Middle frontal gyrus (tissue), 1 donor: ENCODE measurements around the gene ZNF407.

Source experiments
- DNase-seq: peaks from one replicate; pipeline ENCODE4 v3.0.0-alpha.2; 2015; ENCODE audit warnings: low spot score; ENCODE audit errors: extremely low spot score

The ZNF407 gene

GRCh38 chr18:74625157-74625556, 27.5 kb downstream of the ZNF407 start:
- no peak for DNase-seq

DNA sequence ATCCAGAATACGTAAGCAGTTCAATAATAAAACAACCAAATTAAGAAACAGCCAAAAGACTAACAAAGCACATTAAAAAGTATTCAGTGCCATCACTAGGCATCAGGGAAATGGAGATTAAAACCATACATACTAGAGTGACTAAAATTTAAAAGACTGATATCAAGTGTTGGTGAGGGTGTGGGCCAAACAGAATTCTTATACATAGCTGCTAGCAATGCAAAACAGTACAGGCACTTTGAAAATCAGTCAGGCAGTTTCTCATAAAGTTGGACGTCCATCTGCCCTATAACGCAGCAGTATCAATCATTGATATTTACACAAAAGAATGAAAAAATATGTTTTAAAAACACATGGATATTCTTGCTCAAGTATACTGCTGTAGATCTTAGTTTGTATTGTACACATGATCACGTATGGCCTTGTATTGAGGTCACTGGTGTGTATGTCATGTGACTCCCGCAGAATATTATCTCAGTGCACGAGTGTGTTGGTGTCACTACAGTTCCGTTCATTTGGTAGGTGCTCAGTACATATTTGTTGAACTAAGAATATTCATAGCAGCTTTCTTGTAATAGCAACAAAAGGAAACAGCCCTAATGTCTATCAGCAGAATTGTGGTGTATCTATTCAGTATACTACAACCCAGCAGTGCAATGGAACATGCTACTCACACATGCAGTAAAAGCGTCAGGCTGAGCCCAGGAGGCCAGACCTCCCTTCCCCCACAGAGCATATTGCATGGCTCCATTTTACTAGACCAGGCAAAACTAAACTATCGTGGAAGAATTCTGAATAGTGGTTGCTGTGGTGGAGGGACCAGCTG, 28.6 kb downstream of the ZNF407 start:
- DNase-seq, result no peak

DNA sequence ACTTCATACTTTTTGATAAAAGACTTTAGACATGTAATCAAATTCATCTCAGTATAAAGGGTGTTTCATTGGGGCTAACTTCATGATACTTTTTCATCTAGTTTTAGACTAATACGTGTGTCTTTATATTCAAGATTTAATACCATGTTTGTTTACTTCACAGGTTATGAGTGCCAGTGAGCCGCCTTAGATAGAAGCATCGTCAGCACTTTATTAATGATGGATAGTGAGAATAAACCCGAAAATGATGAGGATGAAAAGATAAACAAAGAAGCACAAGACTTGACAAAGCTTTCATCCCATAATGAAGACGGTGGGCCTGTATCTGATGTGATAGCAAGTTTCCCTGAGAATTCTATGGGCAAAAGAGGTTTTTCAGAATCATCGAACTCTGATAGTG, 33.1 kb downstream of the ZNF407 start:
- no peak for DNase-seq

DNA sequence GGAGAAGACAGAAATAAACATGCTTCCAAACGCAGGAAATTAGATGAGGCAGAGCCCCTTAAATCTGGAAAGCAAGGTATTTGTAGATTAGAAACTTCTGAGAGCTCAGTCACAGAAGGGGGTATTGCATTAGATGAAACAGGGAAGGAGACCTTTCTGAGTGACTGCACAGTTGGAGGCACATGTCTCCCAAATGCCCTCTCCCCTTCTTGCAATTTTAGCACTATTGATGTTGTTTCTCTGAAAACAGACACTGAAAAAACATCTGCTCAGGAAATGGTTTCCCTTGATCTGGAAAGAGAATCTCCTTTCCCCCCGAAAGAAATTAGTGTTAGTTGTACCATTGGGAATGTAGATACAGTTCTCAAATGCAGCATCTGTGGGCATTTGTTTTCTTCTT, 33.5 kb downstream of the ZNF407 start:
- DNase-seq, result no peak

GRCh38 chr18:74631623-74632350, 34.1 kb downstream of the ZNF407 start:
- no peak for DNase-seq

DNA sequence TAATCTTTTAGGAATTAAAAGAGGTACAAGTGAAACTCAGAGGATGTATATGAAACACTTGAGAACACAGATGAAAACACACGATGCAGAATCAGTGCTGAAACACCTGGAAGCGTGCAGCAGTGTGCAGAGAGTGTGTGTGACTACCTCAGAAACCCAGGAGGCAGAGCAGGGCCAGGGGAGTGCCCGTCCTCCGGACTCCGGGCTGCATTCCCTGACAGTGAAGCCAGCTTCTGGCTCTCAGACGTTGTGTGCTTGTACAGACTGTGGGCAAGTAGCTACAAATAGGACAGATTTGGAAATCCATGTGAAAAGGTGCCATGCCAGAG, 34.6 kb downstream of the ZNF407 start:
- no peak for DNase-seq

- DNase-seq, result no peak
These were observed 35.2 kb downstream of the ZNF407 start for GRCh38 chr18:74632856-74633255.

GRCh38 chr18:74633652-74634352, 36.1 kb downstream of the ZNF407 start:
- no peak for DNase-seq

DNA sequence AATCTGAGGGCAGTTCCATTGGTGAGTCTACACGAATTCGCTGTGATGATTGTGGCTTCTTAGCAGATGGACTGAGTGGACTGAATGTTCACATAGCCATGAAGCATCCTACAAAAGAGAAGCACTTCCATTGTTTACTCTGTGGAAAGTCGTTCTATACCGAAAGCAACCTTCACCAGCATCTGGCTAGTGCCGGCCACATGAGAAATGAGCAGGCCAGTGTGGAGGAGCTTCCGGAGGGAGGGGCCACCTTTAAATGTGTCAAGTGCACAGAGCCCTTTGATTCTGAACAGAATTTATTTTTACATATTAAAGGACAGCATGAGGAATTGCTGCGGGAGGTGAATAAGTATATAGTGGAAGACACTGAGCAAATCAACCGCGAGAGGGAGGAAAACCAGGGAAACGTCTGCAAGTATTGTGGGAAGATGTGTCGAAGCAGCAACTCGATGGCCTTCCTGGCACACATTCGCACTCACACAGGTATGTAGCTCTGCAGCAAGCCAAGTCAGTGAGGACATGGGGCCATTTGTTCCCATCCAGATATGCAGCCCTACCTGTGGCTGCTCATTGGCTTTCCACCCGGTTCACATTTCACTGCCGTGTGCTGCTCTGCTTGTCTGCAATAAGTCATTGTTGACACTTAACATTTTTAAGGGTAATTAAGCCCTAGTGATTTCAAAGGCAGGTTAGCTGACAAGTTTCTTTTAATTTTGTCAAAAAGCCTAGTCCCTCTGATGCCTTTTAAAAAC, 37.7 kb downstream of the ZNF407 start:
- DNase-seq, result no peak

DNA sequence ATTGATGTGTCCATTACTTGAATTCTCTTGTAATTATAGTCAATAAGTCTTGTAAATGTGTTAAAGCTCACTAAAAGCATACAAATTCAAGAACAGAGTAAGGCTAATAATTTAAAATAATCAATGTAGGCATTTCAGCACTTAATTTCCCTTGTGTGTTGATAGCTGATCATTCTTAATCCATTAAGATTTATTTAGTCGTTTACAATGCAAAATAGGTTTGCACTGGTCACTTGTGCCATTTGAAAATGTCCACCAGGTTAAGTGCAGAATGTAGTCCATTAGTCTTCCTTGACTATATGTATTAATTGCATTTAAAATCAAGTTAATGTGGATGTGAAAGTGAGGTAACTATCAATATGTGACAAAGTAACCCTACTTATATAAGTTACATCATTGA, 39.4 kb downstream of the ZNF407 start:
- no peak for DNase-seq

GRCh38 chr18:74638210-74638609, 40.5 kb downstream of the ZNF407 start:
- no peak for DNase-seq

- DNase-seq, result no peak
These were observed 47.0 kb downstream of the ZNF407 start for GRCh38 chr18:74644713-74645112.

DNA sequence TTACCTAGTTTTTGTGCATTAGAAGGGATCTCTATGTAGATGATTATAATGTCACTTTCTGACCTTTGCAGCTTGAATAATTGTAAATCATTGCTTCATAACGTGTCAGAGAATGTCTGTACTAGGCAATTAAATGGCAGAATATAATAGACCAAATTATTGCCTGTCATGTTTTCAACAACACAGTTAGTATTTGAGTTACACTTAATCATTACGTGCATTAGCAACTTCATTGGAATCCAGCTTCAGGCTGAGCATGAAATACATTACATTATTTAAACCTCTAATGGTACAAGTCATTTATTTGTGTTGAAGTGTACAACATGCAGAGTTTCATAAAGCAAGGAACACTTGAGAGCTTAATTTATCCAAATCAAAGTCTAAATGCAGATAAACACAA, 48.0 kb downstream of the ZNF407 start:
- no peak for DNase-seq

DNA sequence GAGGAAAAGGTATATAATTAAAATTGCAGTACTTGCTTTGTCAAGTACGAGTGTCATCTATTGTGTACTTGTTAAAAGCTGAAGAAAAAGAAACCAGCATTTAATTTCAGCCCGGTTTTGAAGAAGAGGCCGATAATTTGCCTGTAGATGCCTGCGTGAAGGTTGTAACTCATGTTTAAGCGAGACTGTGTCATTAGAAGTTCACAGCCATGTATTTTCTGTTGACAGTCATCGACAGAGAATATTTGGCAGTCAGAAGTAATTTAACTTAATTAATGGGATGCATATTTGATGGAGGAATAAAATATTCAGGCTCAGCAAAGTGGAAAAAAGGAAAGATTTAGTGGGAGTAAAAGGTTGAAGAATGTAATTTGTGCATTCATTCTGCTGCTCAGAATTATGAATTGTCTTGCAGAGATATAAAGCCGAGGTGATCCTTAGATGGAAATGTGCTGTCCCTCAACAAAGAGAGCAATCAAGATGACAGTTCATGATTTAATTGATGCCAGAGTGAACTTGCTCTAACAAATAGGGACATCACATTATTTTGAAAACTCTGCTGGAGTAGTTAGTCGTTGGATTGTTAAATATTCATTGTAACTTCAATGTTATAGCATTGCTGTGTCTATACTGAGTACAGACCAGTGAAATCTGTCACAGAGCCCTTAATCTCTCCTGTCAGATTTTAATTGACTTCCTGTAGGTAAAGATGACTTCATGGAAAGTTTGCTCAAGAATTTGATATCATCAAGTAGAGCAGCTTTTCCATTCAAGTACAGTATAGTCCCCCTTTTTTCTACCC, 53.9 kb downstream of the ZNF407 start:
- no peak for DNase-seq

GRCh38 chr18:74652392-74652988, 54.8 kb downstream of the ZNF407 start:
- DNase-seq, result peak; percentile 20

DNA sequence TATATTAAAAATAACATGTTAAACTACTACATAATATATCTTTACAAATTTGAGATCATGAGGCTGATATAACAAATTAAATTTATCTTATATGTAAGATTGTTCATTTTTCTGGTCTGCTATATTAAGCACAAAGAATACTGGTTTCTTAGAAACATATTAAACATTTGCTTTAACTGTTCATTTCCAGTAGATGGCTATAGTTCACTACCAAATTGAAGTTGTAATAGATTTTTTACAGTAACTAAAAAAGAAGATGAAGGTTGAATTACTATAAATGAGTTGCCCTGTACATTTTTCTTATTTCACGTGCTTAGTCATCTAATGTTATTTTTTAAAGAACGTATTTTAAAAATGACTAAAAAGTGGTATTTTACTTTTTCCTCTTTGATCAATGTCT, 57.0 kb downstream of the ZNF407 start:
- no peak for DNase-seq

DNA sequence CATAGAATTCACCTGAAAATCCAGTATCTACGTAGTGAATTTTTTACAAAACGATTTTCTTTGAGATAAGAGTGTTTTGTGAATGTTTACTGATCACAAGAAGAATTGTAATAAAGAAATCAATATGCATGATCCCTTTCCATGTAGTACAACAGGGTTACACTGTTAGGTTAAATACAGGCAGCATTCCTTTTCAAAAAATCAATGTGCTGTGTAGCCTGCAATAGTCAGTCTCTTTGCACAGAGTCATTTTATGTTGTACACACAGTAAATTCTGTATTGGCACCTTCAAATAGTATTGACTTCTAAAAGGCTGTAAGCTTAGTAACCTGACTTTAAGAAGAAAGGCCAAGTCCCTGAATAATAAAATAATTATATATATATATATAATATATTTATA, 63.3 kb downstream of the ZNF407 start:
- DNase-seq, result no peak

GRCh38 chr18:74661691-74662090, 64.0 kb downstream of the ZNF407 start:
- no peak for DNase-seq

DNA sequence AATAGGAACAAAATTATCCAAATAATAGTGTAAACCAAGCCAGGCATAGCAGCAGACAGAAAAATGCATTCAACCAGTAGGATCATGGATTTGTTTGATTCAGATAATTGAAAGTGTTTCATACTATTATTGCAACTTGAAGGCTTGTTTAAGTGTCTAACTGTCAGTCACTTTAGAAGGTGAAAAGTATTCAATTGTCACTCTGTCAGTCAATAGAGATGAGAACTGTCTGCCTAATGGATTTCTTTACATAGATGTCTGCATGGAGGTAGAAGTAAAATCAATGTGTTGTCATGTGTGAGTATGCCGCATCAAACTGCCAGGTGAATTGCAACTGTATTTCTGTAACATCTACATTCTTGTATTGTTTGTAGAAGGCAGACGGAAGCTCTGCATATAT, 65.0 kb downstream of the ZNF407 start:
- no peak for DNase-seq

DNA sequence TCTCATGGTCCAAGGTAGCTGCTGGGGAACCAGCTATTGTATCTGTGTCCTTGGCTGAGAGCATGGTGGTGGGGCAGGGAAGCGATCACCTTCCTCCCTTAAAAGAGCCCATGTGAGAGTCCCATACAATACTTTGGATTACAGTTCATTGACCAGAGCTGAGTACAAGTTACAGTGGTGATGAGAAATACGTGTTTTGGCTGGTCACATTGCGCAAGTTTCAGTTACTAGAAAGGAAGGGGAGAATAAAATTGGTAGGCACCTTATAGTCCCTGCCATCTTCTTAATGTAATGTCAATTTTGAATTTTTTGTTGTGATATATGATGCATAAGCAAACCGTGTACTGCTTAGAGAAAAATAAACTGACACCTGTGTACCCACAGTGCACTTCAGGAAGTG, 67.7 kb downstream of the ZNF407 start:
- DNase-seq, result no peak
